ENCODE data around the gene RNF144B. TPM values are rescaled to one million over a fixed set of nuclear protein-coding genes. Genes with fewer than 3 reads are reported as not detected.

RNF144B gene
- total RNA-seq, 1 experiment from 2014 or later: 2.3 TPM

- H3K4me1 ChIP-seq (ENCODE audit: insufficient read depth, low read length): no peaks in the 10 kb centered on the region
- no peak overlapping the region for H2BK15ac ChIP-seq (ENCODE audit: low read depth, low read length)
- H2BK20ac ChIP-seq (ENCODE audit: low read depth, low read length, poor library complexity, severe bottlenecking): no peak overlapping the region
- H3K36me3 Mint-ChIP-seq (ENCODE audit: insufficient read depth in 1 of 3, low read depth in 3 of 3): no peaks in the 10 kb centered on the region
- no peak overlapping the region for H4K8ac ChIP-seq (replicated peaks; ENCODE audit: insufficient read length, low read depth, low read length)
- H3K27me3 ChIP-seq (ENCODE audit: insufficient read depth, low read length): no peaks in the 10 kb centered on the region
- no peak overlapping the region for H3K18ac ChIP-seq (ENCODE audit: insufficient read length, low read depth, low read length)
- H3K27me3 Mint-ChIP-seq (ENCODE audit: low read depth): no peaks in the 10 kb centered on the region
- H3K79me1 ChIP-seq (ENCODE audit: insufficient read depth, low read depth, low read length, poor library complexity, severe bottlenecking): no peaks in the 10 kb centered on the region
- no peak overlapping the region for H2BK5ac ChIP-seq (ENCODE audit: insufficient read length, low read length)
- H3K4me1 Mint-ChIP-seq: peaks cover 8 to 11% of the 10 kb centered on the region in 2 experiments
- H3K4me3 Mint-ChIP-seq: no peak overlapping the region
- no peaks in the 10 kb centered on the region for H3K9me3 ChIP-seq (ENCODE audit: control insufficient read depth, low read depth, low read length)
- no peaks in the 10 kb centered on the region for H3K23me2 ChIP-seq (ENCODE audit: insufficient read length, low read depth, low read length, poor library complexity, severe bottlenecking)
- no peak overlapping the region for H2AK5ac ChIP-seq (ENCODE audit: insufficient read length, low read length)
- no peak overlapping the region for H3K23ac ChIP-seq (ENCODE audit: insufficient read length, low read depth, low read length)
- no peak for TF ChIP-seq CTCF (conservative IDR thresholded peaks at IDR 0.05)
- no peak overlapping the region for H2BK120ac ChIP-seq (ENCODE audit: low read depth, low read length, poor library complexity, severe bottlenecking)
- H3K56ac ChIP-seq (ENCODE audit: insufficient read length, low read depth, low read length): no peak overlapping the region
- no peak overlapping the region for H4K91ac ChIP-seq (ENCODE audit: insufficient read length, low read depth, low read length)
- H4K20me1 ChIP-seq (ENCODE audit: control insufficient read depth, insufficient read depth, insufficient read length): no peaks in the 10 kb centered on the region
- no peak overlapping the region for H2AFZ ChIP-seq (ENCODE audit: low read length)
- no peak overlapping the region for H3K4me2 ChIP-seq (ENCODE audit: insufficient read depth, insufficient read length, low read length)
- no peak overlapping the region for H3K27ac Mint-ChIP-seq
- H3K9me3 Mint-ChIP-seq: no peaks in the 10 kb centered on the region; a peak in 1 of 5 replicates
- no peak overlapping the region for H3K9ac ChIP-seq (ENCODE audit: extremely low read depth, insufficient read length, low read length)
- no peak overlapping the region for H3K14ac ChIP-seq (ENCODE audit: insufficient read depth, low read length)
- WGBS (ENCODE audit: extremely low coverage, insufficient read length, low lambda C conversion rate): no CpG with 5 or more reads among the region's 3 CpGs
- DNase-seq: no peak
- no peak overlapping the region for H3K4ac ChIP-seq (ENCODE audit: low read depth, low read length)
- no peak overlapping the region for H4K5ac ChIP-seq (ENCODE audit: insufficient read length, low read depth, low read length)
- no peak overlapping the region for H3K27ac ChIP-seq (ENCODE audit: insufficient read length, low read depth, low read length)
- H3T11ph ChIP-seq (ENCODE audit: low read length): no peak overlapping the region
- no peaks in the 10 kb centered on the region for H3K79me2 ChIP-seq (ENCODE audit: insufficient read depth, low read length)
- no peak overlapping the region for H2BK12ac ChIP-seq (ENCODE audit: insufficient read length, low read depth, low read length)
Measured at GRCh38 chr6:18509871-18510643, 122.9 kb downstream of the RNF144B start.

Data from H9 (cell line).